ENCODE results near the gene SCTR.

SCTR gene

GRCh38 chr2:119449521-119449920, 74.8 kb downstream of the SCTR start:
- no peak for TF ChIP-seq CTCF (conservative IDR thresholded peaks at IDR 0.05; ENCODE audit: low read depth, low read length)
- no peak overlapping the region for H3K4me3 ChIP-seq (ENCODE audit: low read depth, low read length)
- no peak for DNase-seq (ENCODE audit: low read depth)

GRCh38 chr2:119448427-119449141, 75.7 kb downstream of the SCTR start:
- TF ChIP-seq CTCF (conservative IDR thresholded peaks at IDR 0.05; ENCODE audit: low read depth, low read length), result no peak
- DNase-seq (ENCODE audit: low read depth), result no peak
- H3K4me3 ChIP-seq (ENCODE audit: low read depth, low read length), result no peak overlapping the region

GRCh38 chr2:119446037-119446436, 78.2 kb downstream of the SCTR start:
- TF ChIP-seq CTCF (conservative IDR thresholded peaks at IDR 0.05; ENCODE audit: low read depth, low read length), result no peak
- no peak overlapping the region for H3K4me3 ChIP-seq (ENCODE audit: low read depth, low read length)

GRCh38 chr2:119442850-119443249, 81.4 kb downstream of the SCTR start:
- H3K4me3 ChIP-seq (ENCODE audit: low read depth, low read length), result no peak overlapping the region
- TF ChIP-seq CTCF (conservative IDR thresholded peaks at IDR 0.05; ENCODE audit: low read depth, low read length), result no peak
- no peak for DNase-seq (ENCODE audit: low read depth)

More at GRCh38 chr2:119446037-119446436, 78.2 kb downstream of the SCTR start:
- no peak for DNase-seq (ENCODE audit: low read depth)

- no peak for DNase-seq (ENCODE audit: low read depth)
- TF ChIP-seq CTCF (conservative IDR thresholded peaks at IDR 0.05; ENCODE audit: low read depth, low read length), result no peak
- no peak overlapping the region for H3K4me3 ChIP-seq (ENCODE audit: low read depth, low read length)
These were observed 82.1 kb downstream of the SCTR start for GRCh38 chr2:119442226-119442619.

- TF ChIP-seq CTCF (conservative IDR thresholded peaks at IDR 0.05; ENCODE audit: low read depth, low read length), result no peak
- no peak for DNase-seq (ENCODE audit: low read depth)
- H3K4me3 ChIP-seq (ENCODE audit: low read depth, low read length), result no peak overlapping the region
These were observed 82.7 kb downstream of the SCTR start for GRCh38 chr2:119441376-119442225.
